GM21360 (cell line): ENCODE results near the gene TRIP4.
"Not testable (repeated sequence)": the region's sequence is repeated elsewhere in the genome, so short reads cannot be mapped to it uniquely, and the experiment has no call there.

Experiments
- ATAC-seq: cut with Tn5 transposase; IDR thresholded peaks from one replicate; pipeline ENCODE4 v1.9.1; 2021; ENCODE audit warnings: mild to moderate bottlenecking, moderate library complexity; ENCODE audit not compliant: unreplicated experiment

Gene TRIP4

DNA sequence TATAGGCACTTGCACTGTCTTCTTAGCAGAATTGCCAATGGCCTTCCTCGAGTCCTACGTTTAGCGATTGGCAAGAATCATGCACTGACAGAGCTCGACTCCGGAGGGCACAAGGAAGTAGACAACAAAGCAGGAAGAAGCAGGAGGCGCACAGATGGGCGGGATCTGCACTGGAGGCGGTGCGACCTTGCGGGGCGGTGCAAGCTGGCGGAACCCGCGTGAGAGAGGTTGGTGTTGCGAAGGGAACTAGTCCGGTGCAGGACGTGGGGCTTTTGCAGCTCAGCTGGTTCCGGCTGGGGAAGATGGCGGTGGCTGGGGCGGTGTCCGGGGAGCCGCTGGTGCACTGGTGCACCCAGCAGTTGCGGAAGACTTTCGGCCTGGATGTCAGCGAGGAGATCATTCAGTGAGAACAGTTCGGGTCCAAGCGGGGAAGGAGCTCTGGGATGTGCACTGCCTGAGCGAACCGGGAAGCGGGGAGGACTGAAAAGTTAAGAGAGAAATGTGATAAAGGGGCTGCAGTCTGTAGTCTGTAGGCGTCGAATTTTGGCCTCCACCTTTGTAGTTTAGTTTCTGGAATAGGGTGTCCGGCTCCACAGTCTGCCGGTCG lies at the start of gene TRIP4:
TSS of gene TRIP4 (plus strand) at position 275 of the 607 bp plus-strand sequence. CDS start at position 303, 28 bp downstream.
- peak; percentile 97 for ATAC-seq

GRCh38 chr15:64340355-64340754 lies 47.3 kb upstream of the TRIP4 start:
- ATAC-seq = no peak

GRCh38 chr15:64341961-64342360 lies 45.7 kb upstream of the TRIP4 start:
- no peak for ATAC-seq

DNA sequence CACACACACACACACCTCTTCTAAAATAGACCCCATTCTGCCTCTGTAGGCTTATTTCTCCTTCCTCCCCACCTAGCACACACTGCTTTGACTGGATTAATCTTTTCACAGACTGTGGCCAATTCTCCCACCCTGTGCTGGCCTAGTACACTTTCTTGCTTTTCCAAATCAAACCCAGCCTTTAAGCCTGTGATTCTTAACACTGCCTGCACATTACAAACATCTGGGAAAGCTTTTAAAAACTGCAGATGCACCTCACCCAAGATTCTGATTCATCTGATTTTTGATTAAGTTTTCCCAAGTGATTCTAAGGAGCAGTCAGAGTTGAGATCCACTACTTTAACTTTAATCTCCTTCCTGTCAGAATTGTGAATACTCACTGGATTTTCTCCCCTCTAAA lies 44.4 kb upstream of the TRIP4 start:
- ATAC-seq = no peak

- ATAC-seq = no peak
Measured at GRCh38 chr15:64343841-64344240, 43.8 kb upstream of the TRIP4 start.

DNA sequence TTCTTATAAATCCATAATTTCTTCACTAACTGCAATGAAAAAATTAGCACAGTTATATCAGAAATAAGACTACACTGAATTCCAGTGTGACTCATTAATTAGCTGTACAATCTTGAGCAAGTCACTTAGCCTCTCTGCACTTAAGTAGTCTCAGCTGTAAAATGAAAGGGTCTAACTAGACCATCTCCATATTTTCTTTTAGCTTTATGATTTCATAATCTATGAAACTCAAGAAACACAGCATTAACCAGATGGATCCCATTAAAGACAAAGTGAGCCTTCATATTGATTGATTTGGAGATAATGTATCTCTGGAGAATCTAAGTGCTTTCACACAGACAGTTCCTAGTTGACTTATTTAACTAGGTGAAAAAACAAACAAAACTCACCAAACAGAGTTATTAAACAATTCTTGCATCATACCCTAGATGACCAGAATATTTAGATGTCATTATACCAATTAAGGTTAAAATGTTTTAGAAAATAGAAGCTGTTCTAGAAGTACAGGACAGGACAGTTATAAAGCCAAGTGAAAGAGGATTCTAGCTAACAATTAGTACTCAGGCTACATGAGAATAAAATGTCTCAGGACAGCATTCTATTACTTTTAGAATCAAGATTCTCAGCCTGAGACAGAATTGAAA lies 42.9 kb upstream of the TRIP4 start:
- no peak for ATAC-seq

- ATAC-seq = not testable (repeated sequence)
Measured at GRCh38 chr15:64346242-64346641, 41.4 kb upstream of the TRIP4 start.

DNA sequence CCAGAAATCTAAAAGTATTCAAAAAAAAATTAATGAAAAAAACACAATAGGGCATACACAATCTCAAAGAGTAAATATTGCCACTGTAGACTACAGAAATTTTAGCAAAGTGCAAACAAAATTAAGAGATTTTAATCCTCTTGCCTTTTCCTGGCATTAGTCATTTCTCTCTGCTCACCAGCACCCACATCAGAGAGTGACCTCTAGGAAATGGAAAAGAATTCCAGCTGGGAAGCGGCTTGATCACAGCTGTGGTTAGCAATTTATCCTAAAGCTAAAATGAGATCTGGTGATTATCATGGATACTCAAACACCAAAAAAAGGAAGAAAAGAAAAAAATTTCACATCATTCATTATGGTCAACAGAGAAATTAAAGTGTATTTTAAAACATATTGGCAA lies 39.2 kb upstream of the TRIP4 start:
- ATAC-seq = no peak

- no peak for ATAC-seq
Measured at GRCh38 chr15:64349375-64349774, 38.3 kb upstream of the TRIP4 start.

GRCh38 chr15:64351265-64351664 lies 36.4 kb upstream of the TRIP4 start:
- ATAC-seq = no peak

GRCh38 chr15:64354688-64355344 lies 32.8 kb upstream of the TRIP4 start:
- ATAC-seq = no peak

- peak; percentile 26 for ATAC-seq
Measured at GRCh38 chr15:64355348-64355943, 32.2 kb upstream of the TRIP4 start.

- peak; percentile 85 for ATAC-seq
Measured at GRCh38 chr15:64355944-64356709, 31.5 kb upstream of the TRIP4 start, which contains the start of gene CSNK1G1. Gene CSNK1G1, minus strand, starts transcription at chr15:64356173. Its CDS starts 55,674 bp downstream, at chr15:64300499.

- no peak for ATAC-seq
Measured at GRCh38 chr15:64356710-64357040, 31.0 kb upstream of the TRIP4 start.

DNA sequence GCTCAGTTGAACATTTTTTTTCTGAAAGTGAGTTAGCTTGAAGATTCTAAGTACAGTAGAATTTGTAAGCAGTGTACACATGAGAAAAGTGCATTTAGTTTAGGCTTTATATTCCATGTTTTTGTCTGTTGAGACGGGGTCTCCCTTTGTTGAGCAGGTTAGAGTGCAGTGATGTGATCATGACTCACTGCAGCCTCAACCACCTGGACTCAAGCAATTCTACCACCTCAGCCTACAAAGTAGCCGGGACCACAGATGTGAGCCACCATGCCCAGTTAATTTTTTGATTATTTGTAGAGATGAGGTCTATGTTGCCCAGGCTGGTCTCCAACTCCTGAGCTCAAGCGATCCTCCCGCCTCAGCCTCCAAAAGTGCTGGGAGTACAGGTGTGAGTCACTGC lies 26.4 kb upstream of the TRIP4 start:
- no peak for ATAC-seq

DNA sequence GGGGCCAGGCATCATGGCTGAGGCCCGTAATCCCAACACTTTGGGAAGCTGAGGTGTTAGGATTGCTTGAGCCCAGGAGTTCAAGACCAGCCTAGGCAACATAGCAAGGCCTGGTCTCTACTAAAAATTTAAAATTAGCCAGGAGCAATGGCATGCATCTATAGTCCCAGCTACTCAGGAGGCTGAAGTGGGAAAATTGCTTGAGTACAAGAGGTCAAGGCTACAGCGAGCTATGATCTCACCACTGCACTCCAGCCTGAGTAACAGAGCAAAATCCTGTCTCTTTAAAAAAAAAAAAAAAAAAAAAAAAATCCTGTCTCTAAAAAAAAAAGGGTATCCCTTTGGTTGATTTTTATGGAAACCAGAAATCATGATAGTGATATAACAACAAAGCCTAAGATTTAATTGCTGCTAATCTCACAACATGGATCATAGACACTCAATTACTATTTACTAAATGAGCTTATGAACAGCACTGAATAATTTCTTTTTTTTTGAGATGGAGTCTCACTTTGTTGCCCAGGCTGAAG lies 18.5 kb upstream of the TRIP4 start:
- no peak for ATAC-seq

- not testable (repeated sequence) for ATAC-seq
Measured at GRCh38 chr15:64371383-64371782, 16.3 kb upstream of the TRIP4 start.

DNA sequence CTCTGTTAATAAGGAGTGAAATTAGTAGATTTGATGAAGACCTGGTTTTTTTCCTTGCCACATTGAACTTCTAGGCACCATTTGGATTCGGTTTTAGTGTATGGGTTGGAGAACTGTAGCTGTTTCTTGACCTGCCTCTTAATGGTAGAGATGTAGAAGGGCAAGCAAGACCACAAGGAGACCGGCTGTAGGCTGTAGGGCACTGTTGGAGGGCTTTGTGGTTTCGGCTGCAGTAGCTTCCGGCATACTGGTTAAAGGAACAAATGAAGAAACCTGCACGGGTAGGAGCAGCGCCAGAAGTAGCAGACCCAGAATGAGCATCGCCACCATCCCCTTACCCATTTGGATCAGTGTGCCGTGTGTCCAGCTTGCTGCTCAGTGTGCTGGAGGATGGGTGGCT lies 14.3 kb upstream of the TRIP4 start:
- ATAC-seq = no peak

GRCh38 chr15:64379216-64379960 lies 8.2 kb upstream of the TRIP4 start:
- no peak for ATAC-seq
